Measurements from ENCODE around the gene CCDC91.

The CCDC91 gene

DNA sequence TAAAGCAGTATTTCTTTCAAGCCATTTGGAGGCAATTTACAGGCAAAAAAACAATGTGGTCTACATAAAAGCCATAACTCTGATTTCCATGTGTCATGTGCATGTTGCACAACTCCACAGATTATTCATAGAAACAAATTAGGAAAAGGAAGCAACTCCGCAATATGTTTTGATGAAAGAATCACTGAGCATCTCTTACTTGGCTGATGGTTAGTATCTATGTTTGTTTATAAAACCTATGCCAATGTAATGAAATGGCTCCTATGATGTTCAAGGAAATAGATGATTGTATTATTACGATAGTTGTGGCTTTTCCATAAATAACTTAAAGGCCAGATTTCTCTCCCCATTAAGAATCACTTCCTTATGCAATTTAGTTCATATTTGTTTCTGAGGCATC is 373.7 kb downstream of the CCDC91 start:
- TF ChIP-seq JUND (IDR thresholded peaks at IDR 0.05; ENCODE audit: low read depth) = no peak
- in situ Hi-C loops (cut with HindIII; ENCODE audit: low pct_unique_long_range_greater_than_20kb, low sequenced_read_pairs) = no loop called here
- no peak for DNase-seq (ENCODE audit: low read depth in 1 of 2, low spot score in 1 of 2)

DNA sequence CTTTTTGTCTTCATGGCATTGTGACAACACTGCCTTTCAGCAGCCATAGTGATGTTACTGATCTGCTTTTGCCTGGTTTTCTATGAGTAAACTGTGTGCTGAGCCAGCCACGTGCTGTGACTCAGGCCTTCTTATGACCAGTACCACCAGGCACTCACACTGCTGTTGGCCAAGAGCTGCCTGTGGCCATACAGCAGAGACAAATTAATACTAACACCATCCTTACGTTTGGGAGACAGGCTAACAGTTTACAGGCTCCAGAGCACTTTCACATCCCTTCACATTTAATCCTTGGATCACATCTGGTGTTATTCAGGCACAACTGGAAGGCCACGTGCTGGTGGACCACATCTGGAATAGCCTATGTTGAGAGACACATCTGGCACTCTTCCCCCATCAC is 377.9 kb downstream of the CCDC91 start:
- no peak for DNase-seq (ENCODE audit: low read depth in 1 of 2, low spot score in 1 of 2)
- TF ChIP-seq JUND (IDR thresholded peaks at IDR 0.05; ENCODE audit: low read depth) = no peak
- in situ Hi-C loops (cut with HindIII; ENCODE audit: low pct_unique_long_range_greater_than_20kb, low sequenced_read_pairs) = no loop called here

GRCh38 chr12:28568704-28569103 is 378.4 kb downstream of the CCDC91 start:
- in situ Hi-C loops (cut with HindIII; ENCODE audit: low pct_unique_long_range_greater_than_20kb, low sequenced_read_pairs) = no loop called here
- DNase-seq (ENCODE audit: low read depth in 1 of 2, low spot score in 1 of 2) = no peak
- TF ChIP-seq JUND (IDR thresholded peaks at IDR 0.05; ENCODE audit: low read depth) = no peak

- peak; percentile 13 to 46 for DNase-seq (ENCODE audit: low read depth in 1 of 2, low spot score in 1 of 2)
- in situ Hi-C loops (cut with HindIII; ENCODE audit: low pct_unique_long_range_greater_than_20kb, low sequenced_read_pairs) = no loop called here
- TF ChIP-seq JUND (IDR thresholded peaks at IDR 0.05; ENCODE audit: low read depth) = no peak
Measured at GRCh38 chr12:28569698-28570411, 379.6 kb downstream of the CCDC91 start.

GRCh38 chr12:28570811-28571210 is 380.6 kb downstream of the CCDC91 start:
- no peak for TF ChIP-seq JUND (IDR thresholded peaks at IDR 0.05; ENCODE audit: low read depth)
- DNase-seq (ENCODE audit: low read depth in 1 of 2, low spot score in 1 of 2) = no peak
- in situ Hi-C loops (cut with HindIII; ENCODE audit: low pct_unique_long_range_greater_than_20kb, low sequenced_read_pairs) = no loop called here

DNA sequence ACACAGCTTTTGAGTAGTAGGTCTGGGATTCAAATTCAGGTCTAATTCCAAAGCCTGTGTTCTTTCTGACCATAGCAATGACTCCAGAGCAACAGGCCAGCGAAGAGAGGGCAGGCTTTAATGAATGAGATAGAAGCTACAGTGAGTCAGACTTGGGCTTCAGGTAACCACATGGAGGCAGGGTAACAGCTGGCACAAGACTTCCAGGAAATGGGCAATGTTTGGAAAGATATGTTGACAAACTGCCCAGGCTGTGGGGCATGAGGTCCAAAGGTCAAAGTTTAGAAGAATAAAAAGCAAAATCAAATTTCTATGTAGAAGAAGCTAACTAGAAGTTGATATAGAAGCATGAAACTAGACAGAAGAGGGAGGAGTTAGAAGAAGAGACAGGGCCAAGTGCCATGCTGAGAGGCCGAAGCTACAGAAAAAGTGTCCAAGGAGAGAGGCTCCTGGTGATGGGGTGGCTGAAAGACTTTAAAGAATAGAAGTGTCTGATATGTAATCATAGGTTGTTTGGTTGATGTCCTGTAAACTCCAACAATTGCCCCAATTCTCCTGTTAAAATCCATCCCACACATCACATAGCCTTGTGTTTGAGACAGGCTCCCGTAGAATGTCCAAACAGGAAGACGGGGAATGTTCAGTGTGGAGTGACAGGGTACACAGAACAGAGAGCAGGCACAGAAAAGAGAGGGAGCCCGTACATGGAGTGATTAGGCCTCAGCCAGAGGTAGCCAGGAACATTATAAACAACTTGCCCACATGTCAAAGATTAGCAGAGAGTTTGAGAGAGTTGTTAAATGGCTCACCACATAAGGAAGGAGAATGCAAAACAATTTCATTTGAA is 384.7 kb downstream of the CCDC91 start:
- no peak for TF ChIP-seq JUND (IDR thresholded peaks at IDR 0.05; ENCODE audit: low read depth)
- no peak for DNase-seq (ENCODE audit: low read depth in 1 of 2, low spot score in 1 of 2)
- in situ Hi-C loops (cut with HindIII; ENCODE audit: low pct_unique_long_range_greater_than_20kb, low sequenced_read_pairs) = no loop called here

- no peak for TF ChIP-seq JUND (IDR thresholded peaks at IDR 0.05; ENCODE audit: low read depth)
- peak in 1 of 2 experiments; percentile 15 for DNase-seq (ENCODE audit: low read depth in 1 of 2, low spot score in 1 of 2)
- in situ Hi-C loops (cut with HindIII; ENCODE audit: low pct_unique_long_range_greater_than_20kb, low sequenced_read_pairs) = no loop called here
Measured at GRCh38 chr12:28575593-28576205, 385.4 kb downstream of the CCDC91 start.

GRCh38 chr12:28578361-28578760 is 388.1 kb downstream of the CCDC91 start:
- no peak for DNase-seq (ENCODE audit: low read depth in 1 of 2, low spot score in 1 of 2)
- in situ Hi-C loops (cut with HindIII; ENCODE audit: low pct_unique_long_range_greater_than_20kb, low sequenced_read_pairs) = no loop called here
- no peak for TF ChIP-seq JUND (IDR thresholded peaks at IDR 0.05; ENCODE audit: low read depth)

- in situ Hi-C loops (cut with HindIII; ENCODE audit: low pct_unique_long_range_greater_than_20kb, low sequenced_read_pairs) = no loop called here
- TF ChIP-seq JUND (IDR thresholded peaks at IDR 0.05; ENCODE audit: low read depth) = no peak
Measured at GRCh38 chr12:28578833-28579252, 388.6 kb downstream of the CCDC91 start.

GRCh38 chr12:28582672-28583376 is 392.6 kb downstream of the CCDC91 start:
- no peak for TF ChIP-seq JUND (IDR thresholded peaks at IDR 0.05; ENCODE audit: low read depth)
- no peak for DNase-seq (ENCODE audit: low read depth in 1 of 2, low spot score in 1 of 2)
- in situ Hi-C loops (cut with HindIII; ENCODE audit: low pct_unique_long_range_greater_than_20kb, low sequenced_read_pairs) = no loop called here

More at GRCh38 chr12:28578833-28579252, 388.6 kb downstream of the CCDC91 start:
- no peak for DNase-seq (ENCODE audit: low read depth in 1 of 2, low spot score in 1 of 2)

- no peak for TF ChIP-seq JUND (IDR thresholded peaks at IDR 0.05; ENCODE audit: low read depth)
Measured at GRCh38 chr12:28583701-28584261, 393.5 kb downstream of the CCDC91 start.

GRCh38 chr12:28585146-28585545 is 394.9 kb downstream of the CCDC91 start:
- in situ Hi-C loops (cut with HindIII; ENCODE audit: low pct_unique_long_range_greater_than_20kb, low sequenced_read_pairs) = no loop called here
- TF ChIP-seq JUND (IDR thresholded peaks at IDR 0.05; ENCODE audit: low read depth) = no peak
- no peak for DNase-seq (ENCODE audit: low read depth in 1 of 2, low spot score in 1 of 2)

More at GRCh38 chr12:28583701-28584261, 393.5 kb downstream of the CCDC91 start:
- DNase-seq (ENCODE audit: low read depth in 1 of 2, low spot score in 1 of 2) = no peak
- in situ Hi-C loops (cut with HindIII; ENCODE audit: low pct_unique_long_range_greater_than_20kb, low sequenced_read_pairs) = no loop called here
